A673 (cell line): Measurements from ENCODE around the gene ADSS2. TPM values are rescaled to one million over a fixed set of nuclear protein-coding genes. Genes with fewer than 3 reads are reported as not detected.

Experiments used
- BruUV-seq: library from RNA; stranded (reverse); fragments of 400-500 nt; replicated peaks from 2 replicates; lab custom pipeline; 2021; lab: Mats Ljungman, UMichigan
- CTCF ChIA-PET: fragments of 300-600 bp; sonication (Branson Sonifier 250); formaldehyde crosslinking; loops from one replicate; lab custom pipeline; 2022; ENCODE audit warnings: antibody characterized with exemption; lab: Charles Lee
- POLR2A ChIA-PET: fragments of 300-600 bp; sonication (Branson Sonifier 250); formaldehyde crosslinking; loops from one replicate; lab custom pipeline; 2022; ENCODE audit warnings: antibody characterized with exemption; ENCODE audit not compliant: low non-redundant PET; lab: Charles Lee
- DNase-seq: peaks from one replicate; pipeline ENCODE4 v3.0.0-alpha.2; 2015; ENCODE audit warnings: low spot score
- H3K27ac ChIP-seq: fragments of 200-600 bp; sonication (generic); 2 replicates; pipeline ENCODE4 v1.5.1; 2016; ENCODE audit warnings: mixed run types, low read depth, mild to moderate bottlenecking, mixed read lengths, antibody characterized with exemption, low read length; ENCODE audit not compliant: poor library complexity, severe bottlenecking
- H3K27me3 ChIP-seq: fragments of 200-600 bp; sonication (generic); replicated peaks from 2 replicates; pipeline ENCODE4 v1.6.1; 2017; ENCODE audit warnings: mixed run types, low read depth, mild to moderate bottlenecking, mixed read lengths, antibody characterized with exemption, low read length; ENCODE audit not compliant: insufficient read depth, poor library complexity
- H3K36me3 ChIP-seq: fragments of 200-600 bp; sonication (generic); 2 replicates; pipeline ENCODE4 v1.6.1; 2016; ENCODE audit warnings: mixed run types, mild to moderate bottlenecking, mixed read lengths, antibody characterized with exemption, low read length; ENCODE audit not compliant: insufficient read depth, poor library complexity, severe bottlenecking
- H3K4me1 ChIP-seq: fragments of 200-600 bp; sonication (generic); 2 replicates; pipeline ENCODE4 v1.6.1; 2017; ENCODE audit warnings: mixed run types, mild to moderate bottlenecking, mixed read lengths, antibody characterized with exemption, low read length; ENCODE audit not compliant: insufficient read depth, poor library complexity, severe bottlenecking
- H3K4me3 ChIP-seq: fragments of 200-600 bp; sonication (generic); 2 replicates; pipeline ENCODE4 v1.5.1; 2016; ENCODE audit warnings: low read depth, mixed run types, mild to moderate bottlenecking, mixed read lengths, low read length; ENCODE audit not compliant: poor library complexity, severe bottlenecking
- H3K9me3 ChIP-seq: fragments of 200-600 bp; sonication (generic); 2 replicates; pipeline ENCODE4 v1.6.1; 2016; ENCODE audit warnings: mixed run types, low read depth, mild to moderate bottlenecking, mixed read lengths, antibody characterized with exemption, low read length; ENCODE audit not compliant: poor library complexity, severe bottlenecking
- EZH2 ChIP-seq: fragments of 200-600 bp; sonication (generic); IDR thresholded peaks from 2 replicates; pipeline ENCODE4 v1.6.1; 2017; ENCODE audit warnings: borderline replicate concordance, low read depth, mild to moderate bottlenecking, mixed read lengths, antibody characterized with exemption, low read length; ENCODE audit not compliant: poor library complexity, severe bottlenecking
- intact Hi-C: fragments of 100-400 bp; cut with micrococcal nuclease; formaldehyde crosslinking; loops from one replicate; pipeline ENCODE4 v1.10.0; 2022; ENCODE audit not compliant: unreplicated experiment
- total RNA-seq: library from RNA; stranded (reverse); gene quantifications from 2 replicates; pipeline ENCODE4 v1.2.3, GENCODE V29; 2021
- TF ChIP-seq, protein P1 (sequence below): fragments of 300-800, 200-600 bp; sonication (generic); conservative IDR thresholded peaks from 2 replicates; pipeline ENCODE4 v1.5.1; 2017; ENCODE audit warnings: low read depth, mild to moderate bottlenecking, antibody characterized with exemption, low read length, moderate library complexity, mixed read lengths

Gene ADSS2
- total RNA-seq, 1 experiment from 2014 or later = 46.7 TPM

DNA sequence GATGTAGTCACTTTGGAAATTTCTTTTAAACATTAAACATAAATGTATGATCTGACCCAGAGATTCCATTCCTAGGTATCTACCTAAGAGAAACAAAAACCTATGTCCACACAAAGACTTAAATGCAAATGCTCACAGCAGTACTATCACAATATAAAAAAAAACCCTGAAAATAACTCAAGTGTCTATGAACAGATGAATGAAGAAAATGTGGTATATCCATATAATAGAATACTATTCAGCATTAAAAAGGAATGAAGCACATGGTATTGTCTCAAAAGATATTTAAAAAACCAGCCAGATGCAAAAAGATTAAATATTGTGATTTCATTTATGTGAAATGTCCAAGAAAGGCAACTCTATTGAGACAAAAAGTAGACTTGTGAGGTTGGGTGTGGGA, 48.3 kb downstream of the ADSS2 start:
- Histone ChIP-seq H3K27ac (no peak overlapping the region), H3K4me1 (no peaks in the 10 kb centered on the region), H3K27me3 (no peaks in the 10 kb centered on the region), H3K9me3 (peaks cover 29% of the 10 kb centered on the region), H3K4me3 (no peak overlapping the region), H3K36me3 (peaks cover 19% of the 10 kb centered on the region)
- CTCF ChIA-PET = no interaction called here
- no TSS peak for BruUV-seq
- intact Hi-C loops = no loop called here
- POLR2A ChIA-PET = no interaction called here
- no peak for DNase-seq
- TF ChIP-seq EZH2 = no peak
- TF ChIP-seq, protein P1, sequence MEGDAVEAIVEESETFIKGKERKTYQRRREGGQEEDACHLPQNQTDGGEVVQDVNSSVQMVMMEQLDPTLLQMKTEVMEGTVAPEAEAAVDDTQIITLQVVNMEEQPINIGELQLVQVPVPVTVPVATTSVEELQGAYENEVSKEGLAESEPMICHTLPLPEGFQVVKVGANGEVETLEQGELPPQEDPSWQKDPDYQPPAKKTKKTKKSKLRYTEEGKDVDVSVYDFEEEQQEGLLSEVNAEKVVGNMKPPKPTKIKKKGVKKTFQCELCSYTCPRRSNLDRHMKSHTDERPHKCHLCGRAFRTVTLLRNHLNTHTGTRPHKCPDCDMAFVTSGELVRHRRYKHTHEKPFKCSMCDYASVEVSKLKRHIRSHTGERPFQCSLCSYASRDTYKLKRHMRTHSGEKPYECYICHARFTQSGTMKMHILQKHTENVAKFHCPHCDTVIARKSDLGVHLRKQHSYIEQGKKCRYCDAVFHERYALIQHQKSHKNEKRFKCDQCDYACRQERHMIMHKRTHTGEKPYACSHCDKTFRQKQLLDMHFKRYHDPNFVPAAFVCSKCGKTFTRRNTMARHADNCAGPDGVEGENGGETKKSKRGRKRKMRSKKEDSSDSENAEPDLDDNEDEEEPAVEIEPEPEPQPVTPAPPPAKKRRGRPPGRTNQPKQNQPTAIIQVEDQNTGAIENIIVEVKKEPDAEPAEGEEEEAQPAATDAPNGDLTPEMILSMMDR = no peak

DNA sequence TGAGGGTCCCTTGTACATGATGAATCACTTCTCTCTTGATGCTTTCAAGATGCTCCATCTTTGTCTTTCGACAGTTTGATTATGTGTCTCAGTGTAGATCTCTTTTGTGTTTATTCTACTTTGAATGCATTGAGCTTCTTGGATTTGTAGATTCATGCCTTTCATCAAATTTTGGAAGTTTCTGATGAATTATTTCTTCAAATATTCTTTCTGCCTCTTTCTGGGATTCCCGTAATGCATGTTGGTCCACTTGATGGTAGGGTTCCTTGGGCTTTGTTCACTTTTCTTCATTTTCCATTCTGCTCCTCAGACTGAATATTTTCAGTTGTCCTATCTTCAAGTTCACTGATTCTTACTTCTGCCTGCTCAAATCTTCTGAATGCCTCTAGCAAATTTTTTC, 50.7 kb downstream of the ADSS2 start:
- Histone ChIP-seq H3K36me3 (peaks cover 19% of the 10 kb centered on the region), H3K4me1 (no peaks in the 10 kb centered on the region), H3K27ac (no peak overlapping the region), H3K4me3 (no peak overlapping the region), H3K9me3 (peaks cover 29% of the 10 kb centered on the region), H3K27me3 (no peaks in the 10 kb centered on the region)
- ChIA-PET POLR2A (no interaction called here), CTCF (no interaction called here)
- no TSS peak for BruUV-seq
- no peak for DNase-seq
- intact Hi-C loops = no loop called here
- TF ChIP-seq, protein P1 = no peak
- TF ChIP-seq EZH2 = no peak

DNA sequence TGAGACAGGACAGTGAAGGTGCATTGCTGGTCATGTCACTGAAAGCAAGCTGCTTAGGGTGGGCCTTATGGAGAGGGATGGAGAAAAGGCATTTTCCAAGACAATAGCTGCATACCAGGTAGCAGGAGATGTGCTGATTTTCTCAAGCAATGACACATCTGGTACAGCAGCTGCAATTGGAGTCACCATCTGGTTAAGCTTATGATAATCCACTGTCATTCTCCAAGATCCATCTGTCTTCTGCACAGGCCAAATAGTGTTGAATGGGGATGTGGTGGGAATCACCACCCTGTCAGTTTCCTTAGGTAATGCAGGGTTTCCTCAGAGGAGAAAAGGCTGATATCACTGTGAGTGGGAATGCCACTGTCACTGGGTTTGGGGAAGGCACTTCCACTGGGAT, 54.6 kb downstream of the ADSS2 start:
- ChIA-PET CTCF (no interaction called here), POLR2A (no interaction called here)
- Histone ChIP-seq H3K9me3 (peaks cover 17% of the 10 kb centered on the region), H3K36me3 (peaks cover 10% of the 10 kb centered on the region), H3K27me3 (no peaks in the 10 kb centered on the region), H3K4me1 (no peaks in the 10 kb centered on the region), H3K27ac (no peak overlapping the region), H3K4me3 (no peak overlapping the region)
- TF ChIP-seq, protein P1 = no peak
- no peak for TF ChIP-seq EZH2
- BruUV-seq = no TSS peak
- intact Hi-C loops = no loop called here
- no peak for DNase-seq
